Measurements from ENCODE around the gene MED1.
A peak's percentile ranks its signal among the peaks of the same experiment; 100 is the strongest.

- peak in 1 of 5 experiments; percentile 1 for TF ChIP-seq CTCF (IDR thresholded peaks at IDR 0.05 in 4 of 5, conservative IDR thresholded peaks at IDR 0.05 in 1 of 5)
- TF ChIP-seq POLR2A (IDR thresholded peaks at IDR 0.05) = peak; percentile 91 to 99
These were observed 49.4 kb downstream of the MED1 start, which contains the start of gene FBXL20 for GRCh38 chr17:39401412-39402243.
